ENCODE data around the gene FAM13A. TPM values are rescaled to one million over a fixed set of nuclear protein-coding genes. Genes with fewer than 3 reads are reported as not detected.
"Not testable (repeated sequence)": the region's sequence is repeated elsewhere in the genome, so short reads cannot be mapped to it uniquely, and the experiment has no call there.

Gene FAM13A
- total RNA-seq, 4 donors from 2014 or later = 5.2 to 19.1 (median 8.2) TPM

- no peak for DNase-seq
- intact Hi-C loops (cut with DNase I) = no loop called here
- H3K9me3 ChIP-seq = peaks cover 0 to 6% (median 5%) of the 10 kb centered on the region in 3 donors
- no peak overlapping the region for H3K4me3 ChIP-seq
- no peaks in the 10 kb centered on the region for H3K4me1 ChIP-seq
- WGBS, 2 donors = 66 to 84% methylated on average over 2 of the region's 2 CpGs
- no peak overlapping the region for H3K27ac ChIP-seq
- TF ChIP-seq POLR2A (IDR thresholded peaks at IDR 0.05) (no peak), CTCF (IDR thresholded peaks at IDR 0.05) (no peak)
- no peaks in the 10 kb centered on the region for H3K36me3 ChIP-seq
- H3K27me3 ChIP-seq = no peaks in the 10 kb centered on the region
Observed at GRCh38 chr4:88897180-88897579, 159.8 kb downstream of the FAM13A start.

DNA sequence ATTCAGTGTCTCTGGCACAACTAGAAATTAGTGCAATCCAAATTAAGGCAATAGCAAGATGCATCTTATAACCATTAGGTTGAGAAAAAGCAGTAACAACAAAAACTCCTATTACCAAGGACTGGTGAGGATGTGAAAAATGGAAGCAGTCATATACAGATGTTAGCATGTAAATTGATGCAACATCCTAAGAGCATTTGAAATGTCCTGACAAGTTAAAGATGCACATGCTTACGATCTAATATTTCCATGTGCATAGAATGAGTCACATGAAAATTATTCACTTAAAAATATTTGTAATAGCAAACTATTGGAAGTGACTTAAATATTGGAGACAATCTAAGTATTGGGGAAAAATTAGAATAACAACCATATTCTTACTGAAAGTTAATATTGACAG is 163.0 kb downstream of the FAM13A start:
- Histone ChIP-seq H3K27me3 (no peaks in the 10 kb centered on the region), H3K4me1 (no peaks in the 10 kb centered on the region), H3K9me3 (no peaks in the 10 kb centered on the region), H3K36me3 (no peaks in the 10 kb centered on the region), H3K27ac (no peak overlapping the region), H3K4me3 (no peak overlapping the region)
- 65 to 67% methylated on average over 1 of the region's 1 CpG for WGBS, 2 donors
- intact Hi-C loops (cut with DNase I) = no loop called here
- DNase-seq = no peak
- no peak for TF ChIP-seq CTCF (IDR thresholded peaks at IDR 0.05)
- TF ChIP-seq POLR2A (IDR thresholded peaks at IDR 0.05) = no peak

DNA sequence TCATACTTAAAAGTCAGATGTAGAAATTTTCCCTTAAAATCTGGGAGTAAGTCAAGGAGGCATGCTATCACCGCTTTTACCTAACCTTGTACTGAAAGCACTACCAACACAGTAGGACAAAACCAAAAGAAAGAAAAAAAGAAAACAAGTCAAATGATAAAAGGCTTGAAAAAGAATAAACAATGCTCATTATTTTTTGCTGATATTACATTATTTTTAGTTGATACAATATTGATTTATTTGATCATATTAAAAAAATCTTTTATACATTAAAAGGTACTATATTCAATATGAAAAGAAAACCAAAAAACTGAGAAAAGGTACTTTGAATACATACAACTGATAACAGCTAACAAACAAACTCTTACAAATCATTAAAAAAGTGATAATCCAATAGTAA is 164.3 kb downstream of the FAM13A start:
- intact Hi-C loops (cut with DNase I) = no loop called here
- 94 to 100% methylated on average over 1 of the region's 1 CpG for WGBS, 2 donors
- Histone ChIP-seq H3K9me3 (no peaks in the 10 kb centered on the region), H3K4me1 (no peaks in the 10 kb centered on the region), H3K36me3 (no peaks in the 10 kb centered on the region), H3K27me3 (no peaks in the 10 kb centered on the region), H3K4me3 (no peak overlapping the region), H3K27ac (no peak overlapping the region)
- TF ChIP-seq CTCF (IDR thresholded peaks at IDR 0.05) (no peak), POLR2A (IDR thresholded peaks at IDR 0.05) (no peak)
- DNase-seq = no peak

DNA sequence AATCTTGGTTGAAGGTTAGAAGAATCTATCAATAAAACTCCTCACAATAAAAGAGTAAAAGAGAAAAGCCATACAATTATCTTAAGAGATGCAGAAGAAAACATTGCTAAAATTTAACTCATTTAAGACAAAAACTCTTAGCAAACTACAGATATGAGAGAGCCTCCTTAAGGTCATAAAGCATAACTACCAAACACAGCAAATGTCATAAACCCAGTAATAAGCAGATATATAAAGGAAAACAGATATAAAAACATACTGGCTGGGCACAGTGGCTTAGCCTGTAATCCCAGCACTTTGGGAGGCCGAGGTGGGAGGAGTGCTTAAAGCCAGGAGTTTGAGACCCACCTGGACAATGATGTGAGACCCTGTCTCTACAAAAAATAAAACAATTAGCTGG is 165.3 kb downstream of the FAM13A start:
- intact Hi-C loops (cut with DNase I) = no loop called here
- H3K4me3 ChIP-seq = no peak overlapping the region
- no peak for TF ChIP-seq POLR2A (IDR thresholded peaks at IDR 0.05)
- no peak for TF ChIP-seq CTCF (IDR thresholded peaks at IDR 0.05)
- WGBS, 2 donors = 92 to 94% methylated on average over 1 of the region's 1 CpG
- H3K27ac ChIP-seq = no peak overlapping the region
- H3K4me1 ChIP-seq = no peaks in the 10 kb centered on the region
- H3K36me3 ChIP-seq = no peaks in the 10 kb centered on the region
- H3K9me3 ChIP-seq = no peaks in the 10 kb centered on the region
- no peak for DNase-seq
- no peaks in the 10 kb centered on the region for H3K27me3 ChIP-seq

DNA sequence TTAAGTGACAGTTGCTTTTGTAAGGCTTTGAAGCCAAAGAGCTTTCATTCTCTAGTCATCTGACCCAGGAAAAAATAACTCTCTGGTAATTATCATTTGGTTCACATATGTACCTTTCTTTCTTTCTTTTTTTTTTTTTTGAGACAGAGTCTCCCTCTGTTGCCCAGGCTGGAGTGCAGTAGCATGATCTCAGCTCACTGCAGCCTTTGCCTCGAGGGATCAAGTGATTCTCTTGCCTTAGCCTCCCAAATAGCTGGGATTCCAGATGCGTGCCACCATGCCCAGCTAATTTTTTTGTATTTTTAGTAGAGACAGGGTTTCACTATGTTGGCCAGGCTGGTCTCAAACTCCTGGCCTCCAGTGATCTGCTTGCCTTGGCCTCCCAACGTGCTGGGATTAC is 169.6 kb downstream of the FAM13A start:
- H3K4me1 ChIP-seq; H3K27ac ChIP-seq; H3K4me3 ChIP-seq; intact Hi-C loops (cut with DNase I); H3K9me3 ChIP-seq; DNase-seq; H3K36me3 ChIP-seq; H3K27me3 ChIP-seq: not testable (repeated sequence)
- 79 to 93% methylated on average over 3 of the region's 3 CpGs for whole genome bisulfite sequencing, 2 donors

- intact Hi-C loops (cut with DNase I) = no loop called here
- 53 to 88% methylated on average over 1 to 2 of the region's 2 CpGs for WGBS, 2 donors
- no peak overlapping the region for H3K4me3 ChIP-seq
- no peaks in the 10 kb centered on the region for H3K4me1 ChIP-seq
- no peak for DNase-seq
- no peaks in the 10 kb centered on the region for H3K36me3 ChIP-seq
- no peaks in the 10 kb centered on the region for H3K27me3 ChIP-seq
- no peak overlapping the region for H3K27ac ChIP-seq
- TF ChIP-seq CTCF (IDR thresholded peaks at IDR 0.05) (no peak), POLR2A (IDR thresholded peaks at IDR 0.05) (no peak)
- no peaks in the 10 kb centered on the region for H3K9me3 ChIP-seq
Observed at GRCh38 chr4:88881227-88881569, 175.8 kb downstream of the FAM13A start.

All from esophagus squamous epithelium (tissue), 5 donors.